Hematopoietic multipotent progenitor cell treated with erythropoietin and hydrocortisone succinate and interleukin-3 and kit ligand, for 17 days (in vitro differentiated cells): ENCODE results near the gene OTUD1.
"Not testable (repeated sequence)": the region's sequence is repeated elsewhere in the genome, so short reads cannot be mapped to it uniquely, and the experiment has no call there.

Experiments
- DNase-seq: peaks from one replicate; pipeline ENCODE4 v3.0.0-alpha.2; 2015; ENCODE audit warnings: low spot score

OTUD1 gene

GRCh38 chr10:23438547-23439451 lies at the start of gene OTUD1:
OTUD1 (plus strand) TSS chr10:23439075; CDS start chr10:23439458, 383 bp downstream.
- DNase-seq: peak; percentile 96

- DNase-seq: not testable (repeated sequence)
Measured at GRCh38 chr10:23390408-23390807, 48.5 kb upstream of the OTUD1 start.

GRCh38 chr10:23390809-23391208 lies 48.1 kb upstream of the OTUD1 start:
- no peak for DNase-seq

GRCh38 chr10:23391821-23392220 lies 47.1 kb upstream of the OTUD1 start:
- no peak for DNase-seq

- DNase-seq: no peak
Measured at GRCh38 chr10:23395017-23395416, 43.9 kb upstream of the OTUD1 start.

GRCh38 chr10:23396695-23397094 lies 42.2 kb upstream of the OTUD1 start:
- no peak for DNase-seq

- no peak for DNase-seq
Measured at GRCh38 chr10:23399701-23400144, 39.2 kb upstream of the OTUD1 start.

GRCh38 chr10:23402856-23403255 lies 36.0 kb upstream of the OTUD1 start:
- no peak for DNase-seq

GRCh38 chr10:23403278-23403677 lies 35.6 kb upstream of the OTUD1 start:
- no peak for DNase-seq

GRCh38 chr10:23403719-23404118 lies 35.2 kb upstream of the OTUD1 start:
- no peak for DNase-seq

- no peak for DNase-seq
Measured at GRCh38 chr10:23404461-23404980, 34.4 kb upstream of the OTUD1 start.

- no peak for DNase-seq
Measured at GRCh38 chr10:23405540-23405939, 33.3 kb upstream of the OTUD1 start.

GRCh38 chr10:23406409-23406808 lies 32.5 kb upstream of the OTUD1 start:
- DNase-seq: no peak

GRCh38 chr10:23408330-23408976 lies 30.4 kb upstream of the OTUD1 start:
- no peak for DNase-seq

GRCh38 chr10:23412223-23412622 lies 26.7 kb upstream of the OTUD1 start:
- DNase-seq: no peak

GRCh38 chr10:23413629-23414089 lies 25.2 kb upstream of the OTUD1 start:
- no peak for DNase-seq

- no peak for DNase-seq
Measured at GRCh38 chr10:23414658-23415057, 24.2 kb upstream of the OTUD1 start.

- DNase-seq: no peak
Measured at GRCh38 chr10:23417254-23417653, 21.6 kb upstream of the OTUD1 start.

GRCh38 chr10:23418051-23418681 lies 20.7 kb upstream of the OTUD1 start:
- DNase-seq: no peak

- DNase-seq: no peak
Measured at GRCh38 chr10:23419201-23419600, 19.7 kb upstream of the OTUD1 start.

GRCh38 chr10:23419655-23420329 lies 19.1 kb upstream of the OTUD1 start:
- no peak for DNase-seq

- no peak for DNase-seq
Measured at GRCh38 chr10:23421397-23421796, 17.5 kb upstream of the OTUD1 start.
